Measurements from ENCODE around the gene HRNR. TPM values are rescaled to one million over a fixed set of nuclear protein-coding genes. Genes with fewer than 3 reads are reported as not detected.

The HRNR gene
- polyA plus RNA-seq, 2 of the 4 experiments (the other 2 are of a cell fraction) = not detected

DNA sequence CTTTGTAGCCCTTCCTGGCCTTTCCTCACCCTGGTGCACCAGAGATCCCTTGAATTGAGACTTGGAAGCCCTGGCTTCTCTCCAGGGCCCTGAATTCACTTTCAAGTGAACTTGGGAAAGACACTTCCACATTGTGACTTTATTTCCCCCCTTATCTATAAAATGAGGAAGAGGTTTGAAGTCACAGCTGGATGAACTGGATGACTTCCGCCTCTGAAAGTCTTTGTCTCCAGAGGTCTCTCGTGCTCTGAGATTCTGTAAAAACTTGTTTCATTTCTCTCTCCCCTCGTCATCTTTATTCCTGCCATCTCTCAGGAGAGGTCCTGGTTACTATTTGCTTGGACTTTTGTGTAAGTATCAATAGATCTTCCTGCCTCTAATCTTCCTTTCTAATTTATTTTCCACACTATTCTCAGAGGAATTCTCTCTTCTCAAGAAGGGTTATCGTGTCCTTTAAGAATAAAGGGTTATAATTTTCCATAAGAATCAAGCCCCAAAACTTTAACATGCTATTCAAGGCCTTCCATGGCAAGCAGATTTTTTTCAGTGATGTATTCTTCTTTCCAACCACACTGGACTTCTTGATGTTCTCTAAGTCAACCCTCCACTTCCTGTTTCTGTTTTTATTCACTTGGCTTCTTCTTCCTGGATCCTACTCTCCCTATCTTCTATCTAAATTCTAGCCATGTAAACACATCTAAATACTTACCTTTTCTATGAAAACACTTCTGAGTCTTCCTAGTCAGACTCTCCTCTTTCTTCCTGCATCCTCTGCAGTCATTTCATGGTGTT lies 58.5 kb downstream of the HRNR start:
- ChIA-PET CTCF (interaction anchor here (1.0 to 17.5 kb wide), 4 partner anchors 19 to 57 kb away, joined by 3 to 291 read pairs (median 9); no protein-coding TSS in a partner anchor), POLR2A (no interaction called here)
- Histone ChIP-seq H3K27ac (peak overlapping the region in 1 of 2 experiments; percentile 84; a peak in 4 of 6 replicates), H3K4me1 (peaks cover 48% of the 10 kb centered on the region), H3K4me3 (no peak overlapping the region), H3K4me2 (no peak overlapping the region), H3K9me3 (no peaks in the 10 kb centered on the region)
- ATAC-seq (no peak), FAIRE-seq (peak; percentile 77), DNase-seq (ENCODE audit: low read depth in 1 of 2, low spot score in 1 of 2) (no peak)
- WGBS (ENCODE audit: missing lambda C conversion rate) = 73% methylated on average over 4 of the region's 4 CpGs
- TF ChIP-seq JUNB (IDR thresholded peaks at IDR 0.05) (no peak), HDAC2 (IDR thresholded peaks at IDR 0.05) (no peak), POLR2A (IDR thresholded peaks at IDR 0.05; ENCODE audit: low read length) (no peak), HOXB5 (CRISPR knock-in tag; IDR thresholded peaks at IDR 0.05) (no peak), SREBF2 (IDR thresholded peaks at IDR 0.05) (no peak), CBX8 (IDR thresholded peaks at IDR 0.05) (no peak), FOSB (CRISPR knock-in tag; IDR thresholded peaks at IDR 0.05) (no peak)
- TF ChIP-seq, protein P1, sequence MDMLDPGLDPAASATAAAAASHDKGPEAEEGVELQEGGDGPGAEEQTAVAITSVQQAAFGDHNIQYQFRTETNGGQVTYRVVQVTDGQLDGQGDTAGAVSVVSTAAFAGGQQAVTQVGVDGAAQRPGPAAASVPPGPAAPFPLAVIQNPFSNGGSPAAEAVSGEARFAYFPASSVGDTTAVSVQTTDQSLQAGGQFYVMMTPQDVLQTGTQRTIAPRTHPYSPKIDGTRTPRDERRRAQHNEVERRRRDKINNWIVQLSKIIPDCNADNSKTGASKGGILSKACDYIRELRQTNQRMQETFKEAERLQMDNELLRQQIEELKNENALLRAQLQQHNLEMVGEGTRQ (IDR thresholded peaks at IDR 0.05) = no peak

DNA sequence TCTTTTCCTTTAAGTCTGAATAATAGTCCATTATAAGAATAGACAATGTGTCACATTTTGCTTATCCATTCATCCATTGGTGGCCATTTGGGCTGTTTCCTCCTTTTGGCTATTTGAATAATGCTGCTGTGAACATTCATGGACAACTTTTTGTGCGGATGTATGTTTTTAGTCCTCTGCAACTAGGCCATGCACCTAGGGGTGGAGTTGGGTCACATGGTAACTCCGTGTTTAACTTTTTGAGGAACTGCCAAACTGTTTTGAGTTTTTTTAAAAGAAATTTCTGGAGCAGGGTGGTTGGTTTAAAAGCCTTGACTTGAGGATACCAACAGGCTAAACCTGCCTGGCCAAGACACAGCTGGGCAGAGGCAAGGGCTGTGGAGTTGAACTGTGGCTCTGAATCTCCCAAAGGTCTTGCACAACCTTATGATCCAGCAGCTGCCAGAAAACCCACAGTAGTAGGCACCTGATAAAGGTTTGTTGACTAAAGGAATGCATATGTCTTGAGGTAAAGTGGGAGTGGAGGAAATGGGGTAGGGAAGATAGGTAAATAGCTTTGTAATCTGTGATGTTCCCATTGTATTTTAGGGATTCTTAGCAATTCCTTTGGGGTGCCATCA lies 59.4 kb downstream of the HRNR start:
- peaks cover 46% of the 10 kb centered on the region for H3K4me1 ChIP-seq

DNA sequence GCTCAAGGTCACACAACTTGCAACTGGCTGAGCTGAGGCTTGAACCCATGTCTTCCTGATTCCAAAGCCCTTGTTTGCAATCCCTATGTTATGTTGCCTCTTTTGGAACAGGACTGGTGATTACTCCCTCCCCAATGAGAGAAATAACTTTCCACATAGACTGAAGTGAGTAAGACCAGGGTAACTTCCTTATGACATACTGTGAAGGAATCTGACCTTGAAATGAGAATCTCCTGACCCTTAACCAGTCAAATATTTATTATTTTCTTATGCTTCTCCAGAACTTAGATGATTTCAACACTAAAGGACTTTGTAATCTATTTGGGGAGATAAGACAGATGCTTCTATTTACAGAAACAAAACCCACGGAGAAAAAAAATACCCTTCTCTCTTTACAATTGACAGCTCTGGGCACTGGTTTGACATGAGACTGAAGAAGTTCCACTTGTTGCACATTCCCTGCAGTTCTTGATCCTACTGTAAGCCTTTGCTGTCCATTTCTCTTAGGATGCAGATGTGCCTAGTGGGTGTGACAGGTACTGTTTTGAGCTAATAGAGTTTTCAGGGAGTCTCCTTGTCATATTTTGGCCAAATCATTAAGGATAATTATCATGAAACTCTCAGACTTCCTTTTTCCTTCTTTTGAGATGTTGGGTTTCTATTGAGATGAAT lies 61.1 kb downstream of the HRNR start:
- peaks cover 29% of the 10 kb centered on the region for H3K4me1 ChIP-seq
- peak overlapping the region; percentile 34 to 55; a peak in 5 of 6 replicates for H3K27ac ChIP-seq
- no peaks in the 10 kb centered on the region for H3K9me3 ChIP-seq
- DNase-seq (ENCODE audit: low read depth in 1 of 2, low spot score in 1 of 2) (peak; percentile 28 to 71), FAIRE-seq (peak; percentile 84), ATAC-seq (peak; percentile 83 to 92)
- peak overlapping the region; percentile 47 for H3K4me2 ChIP-seq
- no peak overlapping the region for H3K4me3 ChIP-seq
- WGBS (ENCODE audit: missing lambda C conversion rate) = 3% methylated on average over 1 of the region's 1 CpG
- CTCF ChIA-PET = interaction anchor here (1.1 to 17.5 kb wide), 7 partner anchors 10 to 296 kb away, joined by 3 to 291 read pairs (median 6); no protein-coding TSS in a partner anchor
- POLR2A ChIA-PET = interaction anchor here (1.3 to 1.5 kb wide), 3 partner anchors 26 to 114 kb away, joined by 3 to 6 read pairs (median 3); no protein-coding TSS in a partner anchor
- no peak for TF ChIP-seq EHF (CRISPR knock-in tag; IDR thresholded peaks at IDR 0.05)
- peak; percentile 49 to 79; a peak in 2 of 5 replicates for TF ChIP-seq JUN (IDR thresholded peaks at IDR 0.05)
- peak; percentile 35; the same call in 1 of the 2 replicates for TF ChIP-seq ESRRA (IDR thresholded peaks at IDR 0.05; ENCODE audit: borderline replicate concordance, low read length)
- no peak for TF ChIP-seq FOSB (CRISPR knock-in tag; IDR thresholded peaks at IDR 0.05)
- no peak for TF ChIP-seq RNF2 (IDR thresholded peaks at IDR 0.05; ENCODE audit: borderline replicate concordance, low read depth)
- no peak for TF ChIP-seq CHD4 (IDR thresholded peaks at IDR 0.05; ENCODE audit: borderline replicate concordance)
- TF ChIP-seq, protein P2, sequence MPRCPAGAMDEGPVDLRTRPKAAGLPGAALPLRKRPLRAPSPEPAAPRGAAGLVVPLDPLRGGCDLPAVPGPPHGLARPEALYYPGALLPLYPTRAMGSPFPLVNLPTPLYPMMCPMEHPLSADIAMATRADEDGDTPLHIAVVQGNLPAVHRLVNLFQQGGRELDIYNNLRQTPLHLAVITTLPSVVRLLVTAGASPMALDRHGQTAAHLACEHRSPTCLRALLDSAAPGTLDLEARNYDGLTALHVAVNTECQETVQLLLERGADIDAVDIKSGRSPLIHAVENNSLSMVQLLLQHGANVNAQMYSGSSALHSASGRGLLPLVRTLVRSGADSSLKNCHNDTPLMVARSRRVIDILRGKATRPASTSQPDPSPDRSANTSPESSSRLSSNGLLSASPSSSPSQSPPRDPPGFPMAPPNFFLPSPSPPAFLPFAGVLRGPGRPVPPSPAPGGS (IDR thresholded peaks at IDR 0.05) = peak; percentile 77; the same call in 1 of the 3 replicates
- TF ChIP-seq, protein P3, sequence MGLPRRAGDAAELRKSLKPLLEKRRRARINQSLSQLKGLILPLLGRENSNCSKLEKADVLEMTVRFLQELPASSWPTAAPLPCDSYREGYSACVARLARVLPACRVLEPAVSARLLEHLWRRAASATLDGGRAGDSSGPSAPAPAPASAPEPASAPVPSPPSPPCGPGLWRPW (IDR thresholded peaks at IDR 0.05) = peak; percentile 26; the same call in 1 of the 2 replicates
- no peak for TF ChIP-seq NPAS2 (CRISPR knock-in tag; IDR thresholded peaks at IDR 0.05; ENCODE audit: borderline replicate concordance)
- TF ChIP-seq FOSL2 (IDR thresholded peaks at IDR 0.05) = peak; percentile 76
- TF ChIP-seq FOSL2 (CRISPR knock-in tag; IDR thresholded peaks at IDR 0.05) = peak; percentile 65
- TF ChIP-seq CEBPB (IDR thresholded peaks at IDR 0.05) = peak; percentile 19 to 52; a peak in 2 of 4 replicates
- TF ChIP-seq TFCP2L1 (CRISPR knock-in tag; IDR thresholded peaks at IDR 0.05) = no peak
- 0 out of 2 replicates have a peak, but pooled peaks have one; percentile 26 for TF ChIP-seq GATA3 (IDR thresholded peaks at IDR 0.05; ENCODE audit: borderline replicate concordance)
- no peak for TF ChIP-seq RFX5 (IDR thresholded peaks at IDR 0.05)
- no peak for TF ChIP-seq HOXB13 (CRISPR knock-in tag; IDR thresholded peaks at IDR 0.05; ENCODE audit: low read depth)

More for the DNA sequence above, 59.4 kb downstream of the HRNR start:
- peak overlapping the region in 1 of 2 experiments; percentile 84; a peak in 4 of 6 replicates for H3K27ac ChIP-seq
- TF ChIP-seq ZC3H11A (IDR thresholded peaks at IDR 0.05) (no peak), CEBPB (IDR thresholded peaks at IDR 0.05) (no peak), KDM1A (IDR thresholded peaks at IDR 0.05; ENCODE audit: low read depth) (no peak), ZSCAN20 (CRISPR knock-in tag; IDR thresholded peaks at IDR 0.05) (no peak), NR3C1 (IDR thresholded peaks at IDR 0.05) (no peak), RFX5 (IDR thresholded peaks at IDR 0.05) (no peak), PHF8 (IDR thresholded peaks at IDR 0.05; ENCODE audit: borderline replicate concordance, low read depth) (no peak), HOXB5 (CRISPR knock-in tag; IDR thresholded peaks at IDR 0.05) (no peak), ESRRA (IDR thresholded peaks at IDR 0.05; ENCODE audit: borderline replicate concordance, low read length) (no peak)
- TF ChIP-seq, protein P4, sequence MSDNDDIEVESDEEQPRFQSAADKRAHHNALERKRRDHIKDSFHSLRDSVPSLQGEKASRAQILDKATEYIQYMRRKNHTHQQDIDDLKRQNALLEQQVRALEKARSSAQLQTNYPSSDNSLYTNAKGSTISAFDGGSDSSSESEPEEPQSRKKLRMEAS (IDR thresholded peaks at IDR 0.05) = no peak
- TF ChIP-seq, protein P5, sequence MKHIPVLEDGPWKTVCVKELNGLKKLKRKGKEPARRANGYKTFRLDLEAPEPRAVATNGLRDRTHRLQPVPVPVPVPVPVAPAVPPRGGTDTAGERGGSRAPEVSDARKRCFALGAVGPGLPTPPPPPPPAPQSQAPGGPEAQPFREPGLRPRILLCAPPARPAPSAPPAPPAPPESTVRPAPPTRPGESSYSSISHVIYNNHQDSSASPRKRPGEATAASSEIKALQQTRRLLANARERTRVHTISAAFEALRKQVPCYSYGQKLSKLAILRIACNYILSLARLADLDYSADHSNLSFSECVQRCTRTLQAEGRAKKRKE (CRISPR knock-in tag; IDR thresholded peaks at IDR 0.05; ENCODE audit: low read depth) = no peak
- TF ChIP-seq, protein P3 (IDR thresholded peaks at IDR 0.05) = no peak
- no peak overlapping the region for H3K4me2 ChIP-seq
- DNase-seq (ENCODE audit: low read depth in 1 of 2, low spot score in 1 of 2) (no peak), FAIRE-seq (no peak), ATAC-seq (no peak)
- ChIA-PET POLR2A (no interaction called here), CTCF (interaction anchor here (1.0 to 17.5 kb wide), 5 partner anchors 8 to 56 kb away, joined by 3 to 291 read pairs (median 6); no protein-coding TSS in a partner anchor)
- no peaks in the 10 kb centered on the region for H3K9me3 ChIP-seq
- H3K4me3 ChIP-seq = no peak overlapping the region
- 73% methylated on average over 2 of the region's 2 CpGs for WGBS (ENCODE audit: missing lambda C conversion rate)
